Adrenal gland (tissue), 12 donors: Measurements from ENCODE around the gene SLC25A31. TPM values are rescaled to one million over a fixed set of nuclear protein-coding genes. Genes with fewer than 3 reads are reported as not detected.

Source experiments
- DNase-seq, 7 donors: peaks; one replicate each; pipeline ENCODE4 v3.0.0-alpha.2; 2019 to 2020
- H3K27ac ChIP-seq, 5 donors: fragments of 200-600 bp; sonication (generic) in 4 of 5; 1 replicate in 3 of 5; 2 replicates in 2 of 5; pipeline versions ENCODE4 v1.5.1 to v1.8.0; 2016 to 2020; ENCODE audit warnings: mild to moderate bottlenecking in 1 of 5
- H3K27me3 ChIP-seq: fragments of 200-600 bp; 2 replicates; pipeline ENCODE4 v1.8.0; 2021
- H3K36me3 ChIP-seq, 2 donors: fragments of 200-600 bp; replicated peaks in 1 of 2; 1 replicate in 1 of 2; 2 replicates in 1 of 2; pipeline versions ENCODE4 v1.5.1 to v1.8.0; 2018 to 2022
- H3K4me1 ChIP-seq, 2 donors: fragments of 200-600 bp; replicated peaks in 1 of 2; 1 replicate in 1 of 2; 2 replicates in 1 of 2; pipeline versions ENCODE4 v1.5.1 to v1.8.0; 2018 to 2021
- H3K4me3 ChIP-seq, 4 donors: fragments of 200-600 bp; sonication (generic) in 3 of 4; one replicate each; pipeline ENCODE4 v1.5.1; 2016 to 2018
- H3K9me3 ChIP-seq, 3 donors: fragments of 200-600 bp; sonication (generic) in 1 of 3; replicated peaks in 1 of 3; 1 replicate in 2 of 3; 2 replicates in 1 of 3; pipeline versions ENCODE4 v1.5.1 to v1.8.0; 2016 to 2021
- POLR2A ChIP-seq, 2 donors: fragments of 450-650 bp; IDR thresholded peaks; one replicate each; pipeline ENCODE4 v1.6.1; 2017; ENCODE audit warnings: antibody characterized with exemption in 2 of 2, mild to moderate bottlenecking in 2 of 2, moderate library complexity in 1 of 2
- WGBS, 4 donors: extraction: QIAGEN DNeasy Blood & Tissue Kit in 2 of 4; methylation state at CpG; one replicate each; pipeline versions ENCODE4 v1.1.5 to v1.1.7; 2013 to 2017; 5-methylcytosine and 5-hydroxymethylcytosine counted together
- intact Hi-C, 2 donors: fragments of 100-400 bp; cut with DNase I; formaldehyde crosslinking; loops; one replicate each; pipeline versions ENCODE4 v1.14.1 to v1.15.0; 2022 to 2023
- polyA plus RNA-seq, 3 donors: library from polyadenylated mRNA; stranded (reverse); fragments of 200-250 nt in 2 of 3; fragments of 350-450 nt in 1 of 3; fragmentation: Illumina TruSeq in 1 of 3; extraction: RNeasy Lipid Tissue Mini Kit (QIAGEN cat#74804) in 1 of 3; gene quantifications; one replicate each; pipeline ENCODE4 v1.2.3, GENCODE V29; 2013 to 2014
- total RNA-seq, 9 donors: library from RNA; depleted of rRNA in 4 of 9; stranded (reverse); fragments of >200 nt in 4 of 9; fragments of 120-200 nt in 1 of 9; fragmentation: NEBNext Ultra II Directional in 1 of 9; extraction: Animal tissue kit (Norgen Biotek cat#: 25700) in 1 of 9; gene quantifications; one replicate each; pipeline versions ENCODE4 v1.1.0 to v1.2.4, GENCODE V29; 2013 to 2023
- TF ChIP-seq, protein P1 (sequence below), 6 experiments: fragments of 450-650 bp in 4 of 6; fragments of 200-600 bp in 2 of 6; sonication (generic) in 1 of 6; IDR thresholded peaks; 1 replicate in 5 of 6; 2 replicates in 1 of 6; pipeline versions ENCODE4 v1.5.1 to v1.8.0; 2016 to 2021; ENCODE audit warnings: antibody characterized with exemption in 6 of 6, mild to moderate bottlenecking in 2 of 6, moderate library complexity in 1 of 6
- donor health status: healthy with polysubstance abuse.
- donor health status: Bipolar disorder and iron deficiency.
- donor health status: DM: yes; HTN: yes; CAD: no.
- donor health status: DM: no; HTN: no; CAD: no.
- donor health status: DM: no; HTN: no; CAD: no.
- donor health status: DM: yes; HTN: yes; CAD: no.

SLC25A31 gene
- total and polyA plus RNA-seq, 12 donors: not detected

DNA sequence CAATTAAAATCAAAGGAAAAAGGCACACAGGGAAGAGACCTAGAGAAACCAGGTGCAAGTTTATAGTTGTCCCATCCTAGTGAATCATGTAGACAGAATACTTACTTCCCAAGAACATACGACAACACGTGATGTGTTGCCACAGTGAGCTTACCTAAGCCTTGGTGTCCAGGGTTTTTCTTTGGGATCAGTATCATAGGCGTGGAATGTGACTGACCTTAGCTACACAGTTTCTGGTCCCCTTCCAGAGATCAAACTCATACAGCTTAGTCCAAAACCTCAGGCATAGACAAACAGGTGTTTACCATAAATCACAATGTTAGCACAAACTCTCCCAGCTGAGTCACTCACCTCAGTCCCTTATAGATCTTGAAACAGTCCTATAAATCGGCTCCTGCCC is 17.7 kb downstream of the SLC25A31 start:
- WGBS, 4 donors: 77 to 85% (median 82%) methylated on average over 4 of the region's 4 CpGs
- intact Hi-C loops: no loop called here
- no peak overlapping the region for H3K27ac ChIP-seq
- no peak for DNase-seq
- TF ChIP-seq, protein P1, sequence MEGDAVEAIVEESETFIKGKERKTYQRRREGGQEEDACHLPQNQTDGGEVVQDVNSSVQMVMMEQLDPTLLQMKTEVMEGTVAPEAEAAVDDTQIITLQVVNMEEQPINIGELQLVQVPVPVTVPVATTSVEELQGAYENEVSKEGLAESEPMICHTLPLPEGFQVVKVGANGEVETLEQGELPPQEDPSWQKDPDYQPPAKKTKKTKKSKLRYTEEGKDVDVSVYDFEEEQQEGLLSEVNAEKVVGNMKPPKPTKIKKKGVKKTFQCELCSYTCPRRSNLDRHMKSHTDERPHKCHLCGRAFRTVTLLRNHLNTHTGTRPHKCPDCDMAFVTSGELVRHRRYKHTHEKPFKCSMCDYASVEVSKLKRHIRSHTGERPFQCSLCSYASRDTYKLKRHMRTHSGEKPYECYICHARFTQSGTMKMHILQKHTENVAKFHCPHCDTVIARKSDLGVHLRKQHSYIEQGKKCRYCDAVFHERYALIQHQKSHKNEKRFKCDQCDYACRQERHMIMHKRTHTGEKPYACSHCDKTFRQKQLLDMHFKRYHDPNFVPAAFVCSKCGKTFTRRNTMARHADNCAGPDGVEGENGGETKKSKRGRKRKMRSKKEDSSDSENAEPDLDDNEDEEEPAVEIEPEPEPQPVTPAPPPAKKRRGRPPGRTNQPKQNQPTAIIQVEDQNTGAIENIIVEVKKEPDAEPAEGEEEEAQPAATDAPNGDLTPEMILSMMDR (IDR thresholded peaks at IDR 0.05): no peak
- TF ChIP-seq POLR2A (IDR thresholded peaks at IDR 0.05): no peak
- no peaks in the 10 kb centered on the region for H3K27me3 ChIP-seq
- no peaks in the 10 kb centered on the region for H3K36me3 ChIP-seq
- no peaks in the 10 kb centered on the region for H3K4me1 ChIP-seq
- H3K9me3 ChIP-seq: peaks cover 0 to 4% (median 0%) of the 10 kb centered on the region in 3 donors
- no peak overlapping the region for H3K4me3 ChIP-seq

DNA sequence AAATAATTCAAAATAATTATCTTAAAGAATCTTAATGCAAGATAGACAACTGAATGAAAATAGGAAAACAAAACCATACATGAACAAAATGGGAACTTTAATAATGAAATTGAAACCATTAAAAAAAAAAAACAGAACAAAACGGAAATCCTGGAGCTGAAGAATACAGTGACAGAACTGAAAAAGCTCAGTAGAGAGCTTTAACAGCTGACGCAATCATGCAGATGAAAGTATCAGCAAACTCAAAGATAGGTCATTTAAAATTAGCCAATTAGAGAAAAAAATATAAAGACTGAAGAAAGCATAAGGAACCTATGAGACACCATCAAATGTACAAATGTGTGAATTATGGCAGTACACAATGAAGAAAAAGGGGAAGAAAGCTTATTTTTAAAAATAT is 18.8 kb downstream of the SLC25A31 start:
- TF ChIP-seq POLR2A (IDR thresholded peaks at IDR 0.05): no peak
- TF ChIP-seq, protein P1 (IDR thresholded peaks at IDR 0.05): no peak
- Histone ChIP-seq H3K4me1 (no peaks in the 10 kb centered on the region), H3K4me3 (no peak overlapping the region), H3K36me3 (no peaks in the 10 kb centered on the region), H3K9me3 (peaks cover 0 to 4% (median 0%) of the 10 kb centered on the region in 3 donors), H3K27ac (no peak overlapping the region), H3K27me3 (no peaks in the 10 kb centered on the region)
- DNase-seq: no peak
- intact Hi-C loops: no loop called here
- 73 to 83% (median 73%) methylated on average over 2 of the region's 2 CpGs for WGBS, 4 donors

DNA sequence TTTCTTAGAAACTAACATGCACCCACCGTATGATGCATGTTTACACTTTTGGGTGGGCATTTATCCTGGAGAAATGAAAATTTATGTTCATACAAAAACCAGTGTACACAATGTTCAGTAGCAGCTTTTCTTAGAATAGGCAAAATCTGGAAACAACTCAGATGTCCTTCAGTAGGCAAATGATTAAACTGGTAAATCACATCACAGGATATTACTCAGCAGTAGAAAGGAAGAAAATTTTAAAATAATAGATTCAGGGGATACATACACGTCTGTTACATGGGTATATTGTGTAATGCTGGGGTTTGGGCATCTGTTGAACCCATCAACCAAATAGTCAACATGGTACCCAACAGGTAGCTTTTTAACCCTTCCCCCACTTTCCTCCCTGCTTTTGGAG is 26.7 kb downstream of the SLC25A31 start:
- Histone ChIP-seq H3K27me3 (no peaks in the 10 kb centered on the region), H3K4me1 (no peaks in the 10 kb centered on the region), H3K9me3 (no peaks in the 10 kb centered on the region), H3K27ac (no peak overlapping the region), H3K4me3 (no peak overlapping the region), H3K36me3 (no peaks in the 10 kb centered on the region)
- DNase-seq: no peak
- intact Hi-C loops: no loop called here
- WGBS, 4 donors: 54 to 64% (median 55%) methylated on average over 2 of the region's 2 CpGs
- TF ChIP-seq, protein P1 (IDR thresholded peaks at IDR 0.05): no peak
- no peak for TF ChIP-seq POLR2A (IDR thresholded peaks at IDR 0.05)

DNA sequence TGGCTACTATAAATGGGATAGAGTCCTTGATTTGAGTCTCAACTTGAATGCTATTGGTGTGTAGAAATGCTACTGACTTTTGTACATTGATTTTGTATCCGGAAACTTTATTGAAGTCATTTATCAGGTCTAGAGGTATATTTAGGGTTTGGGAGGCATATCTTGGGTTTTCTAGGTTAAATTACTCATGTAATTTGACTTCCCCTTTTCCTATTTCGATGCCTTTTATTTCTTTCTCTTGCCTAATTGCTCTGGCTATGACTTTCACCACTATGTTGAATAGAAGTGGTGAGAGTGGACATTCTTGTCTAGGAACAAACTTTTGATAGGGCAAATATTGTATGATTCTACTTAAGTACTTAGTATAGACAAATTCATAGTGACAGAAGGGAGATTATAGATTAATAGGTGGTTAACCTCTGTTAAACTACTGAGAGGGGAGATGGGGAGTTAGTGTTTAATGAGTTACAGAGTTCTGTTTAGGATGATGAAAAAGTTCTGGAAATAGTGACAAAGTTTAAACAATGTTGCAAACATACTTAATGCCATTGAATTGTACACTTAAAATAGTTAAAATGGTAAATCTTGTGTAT is 29.1 kb downstream of the SLC25A31 start:
- Histone ChIP-seq H3K27me3 (no peaks in the 10 kb centered on the region), H3K9me3 (no peaks in the 10 kb centered on the region), H3K27ac (no peak overlapping the region), H3K4me3 (no peak overlapping the region), H3K36me3 (no peaks in the 10 kb centered on the region), H3K4me1 (no peaks in the 10 kb centered on the region)
- TF ChIP-seq POLR2A (IDR thresholded peaks at IDR 0.05): no peak
- TF ChIP-seq, protein P1 (IDR thresholded peaks at IDR 0.05): no peak
- DNase-seq: no peak
- intact Hi-C loops: no loop called here
- 63 to 84% (median 74%) methylated on average over 2 of the region's 2 CpGs for WGBS, 4 donors
